HepG2 (cell line): ENCODE results near the gene PRKAR2B. TPM values are rescaled to one million over a fixed set of nuclear protein-coding genes. Genes with fewer than 3 reads are reported as not detected.
A peak's percentile ranks its signal among the peaks of the same experiment; 100 is the strongest.

Experiments
- AKAP8 ChIP-seq: sonication (generic); formaldehyde crosslinking; IDR thresholded peaks from 2 replicates; pipeline ENCODE4 v1.5.1; 2020; ENCODE audit warnings: mild to moderate bottlenecking, missing genetic modification reagents
- BCLAF1 ChIP-seq: fragments of 450-650 bp; IDR thresholded peaks from 2 replicates; pipeline ENCODE4 v1.6.1; 2017; ENCODE audit warnings: mild to moderate bottlenecking
- CHCHD3 ChIP-seq: sonication (generic); formaldehyde crosslinking; IDR thresholded peaks from 2 replicates; pipeline ENCODE4 v1.8.0; 2022; ENCODE audit warnings: mild to moderate bottlenecking, missing genetic modification reagents, moderate library complexity
- DRAP1 ChIP-seq: IDR thresholded peaks from 2 replicates; pipeline ENCODE4 v1.6.1; 2016; ENCODE audit warnings: missing genetic modification reagents, missing compliant biosample characterization
- GPBP1L1 ChIP-seq: sonication (generic); formaldehyde crosslinking; IDR thresholded peaks from 2 replicates; pipeline ENCODE4 v1.5.0; 2020; ENCODE audit warnings: mild to moderate bottlenecking, missing genetic modification reagents
- JDP2 ChIP-seq: sonication (generic); formaldehyde crosslinking; IDR thresholded peaks from 2 replicates; pipeline ENCODE4 v1.8.1; 2022; ENCODE audit warnings: missing genetic modification reagents, borderline replicate concordance
- KDM5A ChIP-seq: fragments of 200-600 bp; sonication (generic); IDR thresholded peaks from 2 replicates; pipeline ENCODE4 v1.7.0; 2018; ENCODE audit warnings: antibody characterized with exemption, mild to moderate bottlenecking, low read length, borderline replicate concordance
- MBNL3 ChIP-seq: fragments of 250-450 bp; sonication (Bioruptor Pico); conservative IDR thresholded peaks from 2 replicates; pipeline ENCODE4 v1.8.0; 2022; ENCODE audit warnings: mild to moderate bottlenecking, inconsistent platforms
- MIXL1 ChIP-seq: IDR thresholded peaks from 2 replicates; pipeline ENCODE4 v1.6.1; 2016
- THAP11 ChIP-seq: IDR thresholded peaks from 2 replicates; pipeline ENCODE4 v1.6.1; 2016; ENCODE audit warnings: missing biosample characterization, missing genetic modification reagents
- ZBTB3 ChIP-seq: sonication (generic); formaldehyde crosslinking; IDR thresholded peaks from 2 replicates; pipeline ENCODE4 v1.4.0; 2020; ENCODE audit warnings: low read depth, mild to moderate bottlenecking, moderate library complexity, missing genetic modification reagents, borderline replicate concordance
- ZBTB33 ChIP-seq: sonication (generic); formaldehyde crosslinking; IDR thresholded peaks from 2 replicates; pipeline ENCODE4 v1.4.0; 2020; ENCODE audit warnings: missing genetic modification reagents
- ZNF367 ChIP-seq: sonication (generic); formaldehyde crosslinking; IDR thresholded peaks from 2 replicates; pipeline ENCODE4 v1.4.0; 2020; ENCODE audit warnings: missing genetic modification reagents, borderline replicate concordance
- ZNF563 ChIP-seq: sonication (generic); formaldehyde crosslinking; IDR thresholded peaks from 2 replicates; pipeline ENCODE4 v1.8.0; 2022; ENCODE audit warnings: mild to moderate bottlenecking, moderate library complexity, missing genetic modification reagents
- ZNF740 ChIP-seq: sonication (generic); formaldehyde crosslinking; IDR thresholded peaks from 2 replicates; pipeline ENCODE4 v1.4.0; 2020; ENCODE audit warnings: missing genetic modification reagents
- ZNF879 ChIP-seq: sonication (generic); formaldehyde crosslinking; IDR thresholded peaks from 2 replicates; pipeline ENCODE4 v1.8.1; 2023; ENCODE audit warnings: missing genetic modification reagents
- ZXDC ChIP-seq: sonication (generic); formaldehyde crosslinking; IDR thresholded peaks from 2 replicates; pipeline ENCODE4 v1.5.0; 2020; ENCODE audit warnings: mild to moderate bottlenecking, missing genetic modification reagents
- polyA plus RNA-seq, 8 experiments: library from polyadenylated mRNA; depleted of rRNA in 3 of 8; stranded (reverse) in 7 of 8; unstranded in 1 of 8; fragments of >200 nt; fragmentation: Illumina TruSeq in 4 of 8; extraction: Trizol in 4 of 8; gene quantifications; 2 replicates each; pipeline versions ENCODE4 v1.2.1 to v1.2.3, GENCODE V29; 2011 to 2016; ENCODE audit warnings: low read depth in 4 of 8, missing spikeins in 1 of 8, mixed read lengths in 1 of 8; ENCODE audit not compliant: insufficient read depth in 1 of 8
- total RNA-seq, 5 experiments: library from RNA; depleted of rRNA; stranded (reverse); fragments of >200 nt; fragmentation: Illumina TruSeq; extraction: Trizol; gene quantifications; 2 replicates each; pipeline ENCODE4 v1.2.3, GENCODE V29; 2016; ENCODE audit warnings: low read depth in 1 of 5

Gene PRKAR2B
- total and polyA plus RNA-seq, 2 of the 13 experiments (the other 11 are each of a cell fraction or from before 2014, with no cell fraction given) = not detected

- TF ChIP-seq THAP11 (CRISPR knock-in tag) = peak; percentile 90
- TF ChIP-seq MIXL1 (CRISPR knock-in tag) = 0 out of 2 replicates have a peak, but pooled peaks have one; percentile 16
- TF ChIP-seq MBNL3 (CRISPR knock-in tag) = no peak
- no peak for TF ChIP-seq ZXDC (CRISPR knock-in tag)
- TF ChIP-seq ZNF563 = no peak
- TF ChIP-seq ZNF740 = no peak
- TF ChIP-seq AKAP8 (CRISPR knock-in tag) = peak; percentile 92; the same call in 1 of the 2 replicates
- peak; percentile 73 for TF ChIP-seq DRAP1 (CRISPR knock-in tag)
- TF ChIP-seq KDM5A = peak; percentile 35
- 0 out of 2 replicates have a peak, but pooled peaks have one; percentile 27 for TF ChIP-seq ZNF367 (CRISPR knock-in tag)
- no peak for TF ChIP-seq BCLAF1
- no peak for TF ChIP-seq ZBTB3 (CRISPR knock-in tag)
- TF ChIP-seq ZNF879 = no peak
- 0 out of 2 replicates have a peak, but pooled peaks have one; percentile 42 for TF ChIP-seq ZBTB33 (CRISPR knock-in tag)
- no peak for TF ChIP-seq GPBP1L1 (CRISPR knock-in tag)
- TF ChIP-seq CHCHD3 (CRISPR knock-in tag) = peak; percentile 21; the same call in 1 of the 2 replicates
- TF ChIP-seq JDP2 (CRISPR knock-in tag) = no peak
Measured at GRCh38 chr7:107169120-107170050, 124.9 kb downstream of the PRKAR2B start (continued).
